Measurements from ENCODE around the gene ULK4. TPM values are rescaled to one million over a fixed set of nuclear protein-coding genes. Genes with fewer than 3 reads are reported as not detected.

The ULK4 gene
- total and polyA plus RNA-seq, 10 donors: 2.0 to 33.3 (median 12.9) TPM

DNA sequence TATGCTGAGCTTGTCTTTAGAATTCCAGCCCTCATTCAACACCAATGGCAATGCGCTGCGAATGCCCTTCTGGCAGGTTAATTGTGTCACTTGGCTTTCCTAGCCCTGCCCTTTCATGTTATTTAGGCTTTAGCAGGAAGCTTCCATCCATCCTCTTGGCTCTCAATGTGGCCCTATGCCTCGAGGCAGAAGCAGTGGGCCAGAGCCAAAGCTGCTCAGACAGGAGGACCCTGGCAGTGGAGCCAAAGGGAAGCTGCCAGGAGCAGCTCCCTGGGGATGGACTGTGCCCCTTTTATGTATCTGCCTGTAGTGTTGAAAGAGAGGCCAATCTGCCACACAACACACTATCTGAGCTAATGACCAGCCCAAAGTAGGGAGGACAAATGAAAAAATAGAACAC lies 386.2 kb downstream of the ULK4 start:
- H3K27ac ChIP-seq: no peak overlapping the region
- no peaks in the 10 kb centered on the region for H3K36me3 ChIP-seq
- no peak overlapping the region for H3K4me3 ChIP-seq
- no peak for DNase-seq
- H3K9me3 ChIP-seq: no peaks in the 10 kb centered on the region
- TF ChIP-seq, protein P1, sequence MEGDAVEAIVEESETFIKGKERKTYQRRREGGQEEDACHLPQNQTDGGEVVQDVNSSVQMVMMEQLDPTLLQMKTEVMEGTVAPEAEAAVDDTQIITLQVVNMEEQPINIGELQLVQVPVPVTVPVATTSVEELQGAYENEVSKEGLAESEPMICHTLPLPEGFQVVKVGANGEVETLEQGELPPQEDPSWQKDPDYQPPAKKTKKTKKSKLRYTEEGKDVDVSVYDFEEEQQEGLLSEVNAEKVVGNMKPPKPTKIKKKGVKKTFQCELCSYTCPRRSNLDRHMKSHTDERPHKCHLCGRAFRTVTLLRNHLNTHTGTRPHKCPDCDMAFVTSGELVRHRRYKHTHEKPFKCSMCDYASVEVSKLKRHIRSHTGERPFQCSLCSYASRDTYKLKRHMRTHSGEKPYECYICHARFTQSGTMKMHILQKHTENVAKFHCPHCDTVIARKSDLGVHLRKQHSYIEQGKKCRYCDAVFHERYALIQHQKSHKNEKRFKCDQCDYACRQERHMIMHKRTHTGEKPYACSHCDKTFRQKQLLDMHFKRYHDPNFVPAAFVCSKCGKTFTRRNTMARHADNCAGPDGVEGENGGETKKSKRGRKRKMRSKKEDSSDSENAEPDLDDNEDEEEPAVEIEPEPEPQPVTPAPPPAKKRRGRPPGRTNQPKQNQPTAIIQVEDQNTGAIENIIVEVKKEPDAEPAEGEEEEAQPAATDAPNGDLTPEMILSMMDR (IDR thresholded peaks at IDR 0.05 in 8 of 11, conservative IDR thresholded peaks at IDR 0.05 in 3 of 11): no peak
- TF ChIP-seq POLR2AphosphoS5 (IDR thresholded peaks at IDR 0.05): no peak
- no peak for TF ChIP-seq POLR2A (IDR thresholded peaks at IDR 0.05)
- intact Hi-C loops (cut with DNase I; ENCODE audit: low total_unique reads): no loop called here
- no peaks in the 10 kb centered on the region for H3K27me3 ChIP-seq (replicated peaks in 1 of 7)
- 73 to 91% (median 80%) methylated on average over 3 of the region's 3 CpGs for WGBS, 5 donors
- H3K4me1 ChIP-seq: peaks cover 0 to 10% (median 0%) of the 10 kb centered on the region in 6 donors

DNA sequence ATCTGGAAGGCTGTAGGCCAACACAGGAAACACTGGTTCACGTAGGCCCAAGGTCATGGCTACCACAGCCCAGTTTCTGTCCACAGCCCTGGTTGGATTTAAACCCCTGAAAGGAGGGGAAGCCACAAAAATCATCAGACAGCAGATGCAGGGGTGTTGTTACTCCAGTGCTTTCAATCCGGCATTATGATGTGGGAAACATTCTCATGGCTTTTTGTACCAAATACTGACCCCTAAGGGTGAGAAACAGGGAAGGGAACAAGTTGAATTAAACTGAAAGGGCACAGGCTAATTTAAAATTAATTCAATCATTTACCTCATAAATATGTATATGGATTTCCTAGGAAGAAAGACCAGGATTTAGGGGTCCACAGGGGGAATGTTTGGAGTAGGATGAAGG lies 387.0 kb downstream of the ULK4 start:
- Histone ChIP-seq H3K27ac (no peak overlapping the region), H3K27me3 (replicated peaks in 1 of 7) (no peaks in the 10 kb centered on the region), H3K9me3 (no peaks in the 10 kb centered on the region), H3K4me1 (peaks cover 0 to 1% (median 0%) of the 10 kb centered on the region in 6 donors), H3K36me3 (no peaks in the 10 kb centered on the region), H3K4me3 (no peak overlapping the region)
- no peak for TF ChIP-seq POLR2A (IDR thresholded peaks at IDR 0.05)
- no peak for TF ChIP-seq POLR2AphosphoS5 (IDR thresholded peaks at IDR 0.05)
- TF ChIP-seq, protein P1 (IDR thresholded peaks at IDR 0.05 in 8 of 11, conservative IDR thresholded peaks at IDR 0.05 in 3 of 11): no peak
- 38 to 67% (median 55%) methylated on average over 1 to 2 of the region's 2 CpGs for WGBS, 5 donors
- DNase-seq: no peak
- intact Hi-C loops (cut with DNase I; ENCODE audit: low total_unique reads): no loop called here

DNA sequence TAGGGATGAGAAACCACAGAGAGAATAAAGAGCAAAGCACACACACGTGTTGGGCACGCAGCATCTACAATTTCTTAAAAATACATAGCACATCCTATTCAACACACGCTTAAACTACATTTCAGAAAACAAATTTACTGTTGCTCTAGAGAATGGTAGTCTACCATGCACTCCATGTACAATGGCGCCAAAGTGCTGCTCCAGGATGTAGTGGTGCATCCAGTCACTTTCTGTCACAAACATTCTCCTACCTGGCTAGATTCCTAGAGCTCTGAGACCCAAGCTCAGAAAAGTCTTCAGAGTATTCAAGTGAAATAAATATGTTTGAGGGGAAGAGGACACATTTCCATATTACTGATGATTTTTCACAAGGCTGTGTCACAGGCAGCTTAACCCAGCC lies 388.3 kb downstream of the ULK4 start:
- 91 to 98% (median 96%) methylated on average over 4 of the region's 4 CpGs for WGBS, 5 donors
- intact Hi-C loops (cut with DNase I; ENCODE audit: low total_unique reads): no loop called here
- Histone ChIP-seq H3K9me3 (no peaks in the 10 kb centered on the region), H3K4me1 (no peaks in the 10 kb centered on the region), H3K36me3 (no peaks in the 10 kb centered on the region), H3K27ac (no peak overlapping the region), H3K27me3 (replicated peaks in 1 of 7) (no peaks in the 10 kb centered on the region), H3K4me3 (no peak overlapping the region)
- TF ChIP-seq POLR2A (IDR thresholded peaks at IDR 0.05) (no peak), POLR2AphosphoS5 (IDR thresholded peaks at IDR 0.05) (no peak)
- TF ChIP-seq, protein P1 (IDR thresholded peaks at IDR 0.05 in 8 of 11, conservative IDR thresholded peaks at IDR 0.05 in 3 of 11): no peak
- no peak for DNase-seq

DNA sequence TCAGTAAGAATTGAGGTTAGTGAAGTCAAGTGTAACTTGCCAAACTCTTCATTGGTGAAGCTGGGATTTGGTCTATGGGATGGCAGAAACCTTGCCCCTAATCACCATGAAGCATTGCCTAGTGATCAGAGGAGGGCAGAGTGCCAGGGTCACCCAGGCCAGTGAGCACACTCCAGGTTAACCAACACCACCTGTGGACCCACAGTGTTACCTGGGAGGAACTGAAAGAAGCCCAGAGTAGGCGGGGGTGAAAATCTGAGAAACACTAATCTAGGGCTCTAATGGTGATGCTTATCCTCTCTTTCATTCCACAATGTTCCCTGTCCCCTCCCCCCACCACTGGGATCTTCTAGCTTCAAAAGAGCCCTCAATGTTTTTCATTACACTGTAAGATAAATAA lies 389.8 kb downstream of the ULK4 start:
- no peaks in the 10 kb centered on the region for H3K27me3 ChIP-seq (replicated peaks in 1 of 7)
- H3K27ac ChIP-seq: no peak overlapping the region
- no peaks in the 10 kb centered on the region for H3K4me1 ChIP-seq
- TF ChIP-seq POLR2AphosphoS5 (IDR thresholded peaks at IDR 0.05) (no peak), POLR2A (IDR thresholded peaks at IDR 0.05) (no peak)
- TF ChIP-seq, protein P1 (IDR thresholded peaks at IDR 0.05 in 8 of 11, conservative IDR thresholded peaks at IDR 0.05 in 3 of 11): no peak
- 92 to 100% (median 95%) methylated on average over 1 of the region's 1 CpG for WGBS, 5 donors
- no peaks in the 10 kb centered on the region for H3K9me3 ChIP-seq
- no peaks in the 10 kb centered on the region for H3K36me3 ChIP-seq
- intact Hi-C loops (cut with DNase I; ENCODE audit: low total_unique reads): no loop called here
- no peak for DNase-seq
- no peak overlapping the region for H3K4me3 ChIP-seq

All from spleen (tissue), 11 donors.